Kidney (tissue), 14 donors: ENCODE measurements around the gene CAPZB. TPM values are rescaled to one million over a fixed set of nuclear protein-coding genes. Genes with fewer than 3 reads are reported as not detected.

ENCODE experiments used
- DNase-seq, 5 donors: peaks; one replicate each; pipeline ENCODE4 v3.0.0-alpha.2; 2013 to 2020
- FAIRE-seq: peaks from 2 replicates; lab custom pipeline; 2012; peaks lifted over from hg19 to GRCh38; lab: Jason Lieb, UNC
- H3K27ac ChIP-seq, 2 donors: one replicate each; pipeline ENCODE4 v1.7.0; 2013; ENCODE audit warnings: low read depth in 2 of 2, low read length in 2 of 2, inconsistent platforms in 1 of 2
- H3K27me3 ChIP-seq: one replicate; pipeline ENCODE4 v1.7.1; 2013; ENCODE audit warnings: low read length, inconsistent platforms; ENCODE audit not compliant: control insufficient read depth, insufficient read depth
- H3K36me3 ChIP-seq, 3 donors: one replicate each; pipeline versions ENCODE4 v1.7.0 to v1.7.1; 2013; ENCODE audit warnings: low read length in 3 of 3, control low read depth in 1 of 3, inconsistent platforms in 1 of 3; ENCODE audit not compliant: insufficient read depth in 3 of 3, control insufficient read depth in 2 of 3
- H3K4me1 ChIP-seq, 3 donors: one replicate each; pipeline versions ENCODE4 v1.7.0 to v1.7.1; 2013; ENCODE audit warnings: low read length in 3 of 3, inconsistent platforms in 1 of 3, low read depth in 1 of 3; ENCODE audit not compliant: control insufficient read depth in 2 of 3, insufficient read depth in 2 of 3
- H3K4me3 ChIP-seq, 3 donors: one replicate each; pipeline versions ENCODE4 v1.7.0 to v1.8.1; 2013; ENCODE audit warnings: low read length in 3 of 3, control low read depth in 1 of 3, inconsistent platforms in 1 of 3
- H3K9ac ChIP-seq, 3 donors: one replicate each; pipeline versions ENCODE4 v1.7.0 to v1.7.1; 2013; ENCODE audit warnings: low read length in 3 of 3, control low read depth in 1 of 3, inconsistent platforms in 1 of 3
- H3K9me3 ChIP-seq, 3 donors: one replicate each; pipeline versions ENCODE4 v1.7.0 to v1.7.1; 2013; ENCODE audit warnings: low read length in 3 of 3, control low read depth in 1 of 3, inconsistent platforms in 1 of 3; ENCODE audit not compliant: control insufficient read depth in 2 of 3, insufficient read depth in 1 of 3
- CTCF ChIP-seq: IDR thresholded peaks from 3 replicates; pipeline ENCODE4 v1.5.1; 2012; ENCODE audit warnings: mild to moderate bottlenecking, moderate library complexity, borderline replicate concordance; ENCODE audit not compliant: insufficient read depth; ENCODE audit errors: extremely low read depth
- intact Hi-C: fragments of 100-400 bp; cut with DNase I; formaldehyde crosslinking; loops from one replicate; pipeline ENCODE4 v1.11.1; 2022
- polyA plus RNA-seq: library from polyadenylated mRNA; stranded (reverse); fragments of 350-450 nt; fragmentation: Illumina TruSeq; extraction: RNeasy Lipid Tissue Mini Kit (QIAGEN cat#74804); gene quantifications from one replicate; pipeline ENCODE4 v1.2.3, GENCODE V29; 2014; ENCODE audit warnings: low read depth, low replicate concordance; ENCODE audit not compliant: insufficient read depth
- total RNA-seq: library from RNA; stranded (reverse); fragmentation: NEBNext Ultra II Directional; extraction: Animal tissue kit (Norgen Biotek cat#: 25700); gene quantifications from one replicate; pipeline ENCODE4 v1.2.1, GENCODE V29; 2021
- donor health status: control.
- donor health status: control.
- donor health status: control.
- donor health status: control.
- donor health status: control.
- donor health status: DM: yes; HTN: yes; CAD: no.
- donor health status: Normal renal cell carcinoma (clear cell type).

Gene CAPZB
- total and polyA plus RNA-seq, 2 donors from 2014 or later = 253 to 265 TPM

GRCh38 chr1:19495799-19496526, 10.6 kb upstream of the CAPZB start:
- Histone ChIP-seq H3K36me3 (no peaks in the 10 kb centered on the region), H3K27ac (no peak overlapping the region), H3K4me1 (peaks cover 0 to 3% (median 0%) of the 10 kb centered on the region in 3 donors), H3K27me3 (no peaks in the 10 kb centered on the region), H3K9ac (no peak overlapping the region), H3K9me3 (no peaks in the 10 kb centered on the region), H3K4me3 (no peak overlapping the region)
- intact Hi-C loops = no loop called here
- DNase-seq = peak in 3 of 5 donors; percentile 32 to 83 (median 53)
- no peak for FAIRE-seq
- TF ChIP-seq CTCF = no peak

- no peak overlapping the region for H3K4me3 ChIP-seq
- no peaks in the 10 kb centered on the region for H3K36me3 ChIP-seq
- no peaks in the 10 kb centered on the region for H3K27me3 ChIP-seq
- H3K4me1 ChIP-seq = peaks cover 0 to 3% (median 0%) of the 10 kb centered on the region in 3 donors
- intact Hi-C loops = no loop called here
- H3K27ac ChIP-seq = no peak overlapping the region
- H3K9me3 ChIP-seq = no peaks in the 10 kb centered on the region
- DNase-seq (peak in 1 of 5 donors; percentile 40), FAIRE-seq (no peak)
- no peak for TF ChIP-seq CTCF
- no peak overlapping the region for H3K9ac ChIP-seq
These were observed 9.8 kb upstream of the CAPZB start for GRCh38 chr1:19495000-19495656.

GRCh38 chr1:19493547-19493946, 8.2 kb upstream of the CAPZB start:
- DNase-seq (no peak), FAIRE-seq (no peak)
- no peak overlapping the region for H3K9ac ChIP-seq
- no peaks in the 10 kb centered on the region for H3K36me3 ChIP-seq
- H3K27ac ChIP-seq = no peak overlapping the region
- no peaks in the 10 kb centered on the region for H3K9me3 ChIP-seq
- no peak overlapping the region for H3K4me3 ChIP-seq
- peaks cover 0 to 3% (median 0%) of the 10 kb centered on the region in 3 donors for H3K4me1 ChIP-seq
- TF ChIP-seq CTCF = no peak
- no peaks in the 10 kb centered on the region for H3K27me3 ChIP-seq
- intact Hi-C loops = no loop called here
